ENCODE measurements around the gene DDX17.

DNA sequence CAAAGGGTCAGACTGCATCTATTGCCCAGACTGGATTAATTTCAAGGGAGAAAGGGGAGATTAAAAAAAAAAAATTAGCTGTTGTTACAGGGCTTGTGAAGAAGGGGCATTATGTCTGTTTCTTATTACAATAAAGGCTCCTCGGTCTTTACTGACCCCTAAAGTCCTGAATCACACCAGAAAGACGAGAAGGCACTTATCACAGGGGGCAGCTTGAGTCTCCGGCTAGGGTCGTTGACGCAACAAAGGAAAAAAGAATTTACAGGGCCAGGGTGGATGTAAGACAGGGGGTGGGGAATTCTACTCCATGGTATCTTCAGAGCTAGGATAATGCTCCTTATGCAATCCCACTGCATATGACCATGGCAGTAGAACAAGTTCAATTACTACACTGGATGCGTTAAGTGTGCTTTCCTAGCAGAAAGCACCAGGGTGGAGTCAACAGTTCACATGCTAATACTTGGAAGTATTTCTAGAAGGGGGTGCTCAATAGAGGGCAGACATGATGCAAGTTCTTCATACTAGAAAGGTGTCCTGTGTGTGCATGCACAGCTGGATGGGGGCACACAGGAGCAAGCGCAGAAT lies 16.5 kb downstream of the DDX17 start:
- no peak for TF ChIP-seq EP300 (IDR thresholded peaks at IDR 0.05)
- TF ChIP-seq, protein P1, sequence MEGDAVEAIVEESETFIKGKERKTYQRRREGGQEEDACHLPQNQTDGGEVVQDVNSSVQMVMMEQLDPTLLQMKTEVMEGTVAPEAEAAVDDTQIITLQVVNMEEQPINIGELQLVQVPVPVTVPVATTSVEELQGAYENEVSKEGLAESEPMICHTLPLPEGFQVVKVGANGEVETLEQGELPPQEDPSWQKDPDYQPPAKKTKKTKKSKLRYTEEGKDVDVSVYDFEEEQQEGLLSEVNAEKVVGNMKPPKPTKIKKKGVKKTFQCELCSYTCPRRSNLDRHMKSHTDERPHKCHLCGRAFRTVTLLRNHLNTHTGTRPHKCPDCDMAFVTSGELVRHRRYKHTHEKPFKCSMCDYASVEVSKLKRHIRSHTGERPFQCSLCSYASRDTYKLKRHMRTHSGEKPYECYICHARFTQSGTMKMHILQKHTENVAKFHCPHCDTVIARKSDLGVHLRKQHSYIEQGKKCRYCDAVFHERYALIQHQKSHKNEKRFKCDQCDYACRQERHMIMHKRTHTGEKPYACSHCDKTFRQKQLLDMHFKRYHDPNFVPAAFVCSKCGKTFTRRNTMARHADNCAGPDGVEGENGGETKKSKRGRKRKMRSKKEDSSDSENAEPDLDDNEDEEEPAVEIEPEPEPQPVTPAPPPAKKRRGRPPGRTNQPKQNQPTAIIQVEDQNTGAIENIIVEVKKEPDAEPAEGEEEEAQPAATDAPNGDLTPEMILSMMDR (IDR thresholded peaks at IDR 0.05): no peak
